Stimulated activated CD4-positive, alpha-beta T cell treated with anti-CD3 and anti-CD28 coated beads, Interleukin-2, amount 100 ng/mL, for 24 hours (primary cell): ENCODE data around the gene SELL.
"Not testable (repeated sequence)": the region's sequence is repeated elsewhere in the genome, so short reads cannot be mapped to it uniquely, and the experiment has no call there.

Experiments
- DNase-seq, 2 donors: peaks; one replicate each; pipeline ENCODE4 v3.0.0-alpha.2; 2020

Gene SELL

DNA sequence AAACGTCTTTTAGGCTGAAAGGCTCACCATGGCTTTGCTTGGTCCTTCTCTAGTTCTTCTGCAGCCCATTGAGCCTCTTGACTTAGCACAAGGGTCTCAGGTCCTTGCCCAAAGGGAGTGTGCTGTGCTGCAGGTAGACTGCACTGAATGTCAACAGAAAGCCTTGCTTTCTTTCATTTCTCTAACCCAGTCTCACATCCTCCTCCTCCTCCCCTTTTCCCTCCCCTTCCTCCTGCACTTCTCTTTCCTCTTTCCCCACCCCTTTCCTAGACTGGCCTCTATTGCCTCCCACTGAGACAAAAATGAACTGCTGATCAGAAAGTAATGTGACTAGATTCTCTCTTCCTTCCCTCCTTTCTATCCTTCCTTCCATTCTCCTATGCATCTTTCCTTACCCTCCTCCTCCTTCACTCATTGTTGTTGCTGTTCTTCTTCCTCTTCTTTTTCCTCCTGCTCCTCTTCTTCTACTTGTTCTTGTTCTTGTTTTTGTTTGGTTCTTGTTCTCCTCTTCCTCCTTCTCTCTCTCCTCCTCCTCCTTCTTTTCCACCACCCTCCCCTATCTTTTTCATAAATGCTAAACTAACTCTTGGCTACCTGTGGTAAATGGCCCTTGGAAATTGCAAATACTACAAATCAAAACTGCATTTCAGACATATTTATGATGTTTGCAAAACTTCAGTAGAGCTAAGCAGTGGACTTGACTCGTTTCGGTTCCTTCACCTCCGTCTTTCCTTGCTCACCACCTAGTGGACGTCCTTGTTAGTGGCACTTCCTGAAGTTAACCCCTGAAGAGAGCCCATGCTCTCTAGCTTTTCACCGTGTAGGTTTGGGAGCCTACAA, at the start of gene SELL:
TSS of gene SELL (minus strand) at position 152 of the 840 bp plus-strand sequence. CDS start at position 30, 122 bp downstream.
- DNase-seq = peak; percentile 74 to 75

DNA sequence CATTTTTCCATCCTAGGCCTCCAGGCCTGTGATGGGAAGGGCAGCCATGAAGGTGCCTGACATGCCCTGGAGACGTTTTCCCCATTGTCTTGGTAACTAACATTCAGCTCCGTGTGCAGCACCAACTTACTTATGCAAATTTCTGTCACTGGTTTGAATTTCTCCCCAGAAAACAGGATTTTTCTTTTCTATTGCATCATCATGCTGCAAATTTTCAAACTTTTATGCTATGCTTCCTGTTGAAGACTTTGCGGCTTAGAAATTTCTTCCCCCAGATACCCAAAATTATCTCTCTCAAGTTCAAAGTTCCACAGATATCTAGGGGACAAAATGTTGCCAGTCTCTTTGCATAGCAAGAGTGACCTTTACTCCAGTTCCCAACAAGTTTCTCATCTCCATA, 47.6 kb upstream of the SELL start:
- DNase-seq = no peak

DNA sequence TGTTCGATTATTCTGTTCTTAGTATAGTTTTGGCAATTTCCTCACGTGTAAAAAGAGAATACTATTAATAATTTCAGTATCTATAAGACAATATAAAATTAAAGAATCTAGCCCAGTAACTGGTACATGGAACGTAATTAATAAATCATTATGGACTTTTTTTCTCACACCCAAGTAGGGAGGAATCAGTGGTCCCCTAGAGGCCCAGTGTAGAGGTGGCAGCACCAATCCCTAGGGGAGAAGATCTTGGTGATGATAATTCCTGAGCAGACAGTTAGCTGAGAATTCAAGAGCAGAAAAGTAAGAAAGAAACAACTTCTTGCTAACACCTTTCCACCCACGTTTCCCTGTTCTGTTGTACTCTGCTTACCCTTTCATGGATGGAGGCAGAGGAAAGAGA, 42.1 kb upstream of the SELL start:
- no peak for DNase-seq

DNA sequence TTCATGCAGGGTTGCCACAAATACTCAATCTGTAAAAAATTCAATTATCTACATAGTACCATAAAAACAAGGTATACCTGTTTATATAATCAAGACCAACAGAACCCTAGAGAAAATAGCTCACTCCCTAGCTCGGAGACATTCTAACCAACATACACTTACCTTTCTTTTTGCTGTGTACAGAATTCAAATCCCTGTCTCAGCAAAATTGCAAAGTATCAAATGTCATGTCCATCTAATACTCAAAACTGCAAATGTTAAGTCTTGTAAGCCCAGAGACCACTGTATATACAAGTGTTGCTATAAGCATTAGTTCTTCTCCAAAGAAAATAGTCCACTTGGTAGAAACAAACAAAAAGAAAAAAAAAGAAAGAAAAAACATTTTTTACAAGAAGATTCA, 38.6 kb upstream of the SELL start:
- DNase-seq = no peak

DNA sequence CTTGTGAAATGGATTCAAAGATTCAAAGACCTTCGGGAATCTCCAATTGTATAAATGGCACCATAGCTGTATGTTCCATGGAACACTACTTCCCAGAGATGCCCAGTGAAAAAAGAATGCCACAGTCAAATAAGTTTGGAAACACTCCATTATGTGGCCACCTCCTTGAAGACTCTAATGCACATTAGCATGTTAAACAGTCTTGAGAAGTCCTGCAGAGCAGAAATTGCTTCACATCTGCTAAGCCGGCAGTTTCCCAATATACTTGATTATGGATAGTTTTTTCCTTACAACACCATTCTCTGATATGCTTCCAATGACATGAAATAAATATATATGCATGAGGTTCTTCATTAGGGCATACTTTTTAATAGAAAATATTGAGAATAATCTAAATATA, 35.1 kb upstream of the SELL start:
- no peak for DNase-seq

DNA sequence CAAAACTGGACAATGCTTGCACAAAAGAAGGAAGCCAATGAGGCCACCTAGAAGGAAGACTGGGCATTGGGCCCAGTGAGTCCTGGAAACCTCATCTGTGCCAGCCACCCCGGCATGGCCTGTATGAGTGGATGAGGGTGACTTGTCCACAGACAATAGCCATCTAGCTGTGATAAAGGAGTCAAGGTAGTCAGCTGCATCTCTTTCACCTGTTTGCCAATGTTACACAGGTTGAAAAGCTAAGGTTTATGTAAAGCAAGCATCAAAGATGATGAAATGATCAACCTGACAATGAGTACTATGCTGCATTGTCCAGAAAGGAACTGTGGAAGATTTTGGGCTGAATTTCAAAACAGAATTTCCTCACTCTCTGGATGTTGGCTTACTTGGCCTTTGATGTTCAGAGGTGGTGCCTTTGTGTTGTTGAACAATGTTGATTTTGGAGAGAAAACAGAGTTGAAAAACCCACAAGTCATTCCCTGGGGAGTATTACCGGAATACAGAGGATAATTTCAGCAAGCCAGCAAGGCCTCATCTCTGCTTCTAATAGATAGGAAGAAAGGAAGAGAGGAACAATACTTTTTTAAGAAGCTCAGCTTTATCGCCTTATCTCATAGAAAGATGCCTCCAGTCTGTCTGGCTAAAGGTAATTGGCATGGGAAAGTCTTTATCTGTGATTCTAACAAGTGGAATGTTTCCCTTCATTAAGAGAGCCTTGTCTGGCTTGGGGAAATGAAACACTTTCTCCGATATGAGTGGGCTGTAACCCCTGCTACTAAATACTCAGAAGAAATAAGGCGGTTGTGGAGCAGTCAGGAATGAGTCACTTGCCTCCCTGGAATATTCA, 33.8 kb upstream of the SELL start:
- DNase-seq = no peak

DNA sequence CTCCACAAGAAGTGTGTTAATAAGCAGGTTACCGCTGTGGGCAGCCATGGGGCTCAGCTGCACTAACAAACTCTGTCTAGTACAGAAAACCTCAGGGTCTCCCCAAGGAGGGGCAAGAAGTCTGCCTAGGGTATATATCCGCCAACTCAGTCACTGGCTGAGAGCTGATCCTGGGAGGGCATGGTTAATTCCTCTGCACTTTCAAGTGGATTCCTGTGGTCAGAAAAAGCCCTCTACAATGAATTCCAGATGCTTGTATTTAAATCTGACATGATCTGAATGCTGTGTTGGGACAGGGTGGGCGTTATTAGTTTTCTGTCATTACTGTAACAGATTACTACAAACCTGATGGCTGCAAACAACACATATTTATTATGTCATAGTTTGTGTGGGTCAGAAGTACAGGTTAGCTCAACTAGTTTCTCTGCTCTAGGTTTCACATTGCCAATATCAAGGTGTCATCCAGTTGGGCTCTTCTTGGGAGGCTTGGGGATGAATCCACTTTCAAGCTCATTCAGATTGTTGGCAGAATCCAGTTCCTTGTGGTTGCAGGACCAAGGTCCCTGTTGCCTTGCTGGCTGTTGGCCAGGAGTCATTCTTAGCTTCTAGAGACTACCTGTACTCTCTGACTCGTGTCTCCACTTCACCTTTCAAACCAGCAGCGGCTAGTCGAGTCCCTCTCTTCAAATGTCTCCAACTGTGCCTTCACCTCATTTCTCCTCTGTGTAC, 30.4 kb upstream of the SELL start:
- DNase-seq = no peak

DNA sequence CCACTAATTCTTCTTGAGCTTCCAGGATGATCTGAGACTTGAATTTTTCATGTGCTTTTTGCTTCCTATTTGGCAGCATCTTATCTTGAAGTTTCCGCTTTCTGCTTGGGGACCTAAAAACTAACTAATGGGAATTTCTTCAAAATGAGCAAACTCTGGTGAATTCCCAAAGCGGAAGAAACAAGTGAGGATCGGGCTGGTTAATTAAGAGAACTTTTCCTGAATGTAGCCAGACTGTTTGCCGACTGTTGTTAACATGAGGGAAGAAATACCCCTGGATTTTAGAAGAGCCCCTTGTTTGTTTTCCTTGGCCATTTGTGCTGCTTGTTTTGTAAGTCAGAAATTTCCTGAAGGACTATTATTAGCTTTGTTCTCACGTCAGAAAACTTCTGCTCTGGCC, 28.6 kb upstream of the SELL start:
- DNase-seq = no peak

DNA sequence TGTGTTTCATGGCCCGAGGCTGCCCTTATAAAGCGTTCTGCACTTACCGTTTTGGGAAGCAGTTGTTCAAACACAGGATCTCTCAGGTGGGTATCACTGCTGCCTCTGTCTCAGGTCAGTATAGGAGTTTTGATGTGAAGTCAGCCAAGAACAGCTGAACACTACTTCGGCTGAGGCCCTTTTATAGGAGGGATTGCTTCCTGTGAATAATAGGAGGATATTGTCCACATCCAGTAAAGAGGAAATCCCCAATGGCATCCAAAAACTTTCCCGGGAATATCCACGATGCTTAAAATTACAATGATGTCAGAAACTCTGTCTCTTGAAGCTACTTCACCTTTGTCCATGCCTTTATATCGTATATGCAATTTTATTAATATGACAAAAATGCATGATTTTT, 22.5 kb upstream of the SELL start, which contains the start of gene SELE:
TSS of gene SELE (minus strand) at position 156 of the 400 bp plus-strand sequence. CDS start 467 bp downstream, outside the sequence.
- DNase-seq = no peak

DNA sequence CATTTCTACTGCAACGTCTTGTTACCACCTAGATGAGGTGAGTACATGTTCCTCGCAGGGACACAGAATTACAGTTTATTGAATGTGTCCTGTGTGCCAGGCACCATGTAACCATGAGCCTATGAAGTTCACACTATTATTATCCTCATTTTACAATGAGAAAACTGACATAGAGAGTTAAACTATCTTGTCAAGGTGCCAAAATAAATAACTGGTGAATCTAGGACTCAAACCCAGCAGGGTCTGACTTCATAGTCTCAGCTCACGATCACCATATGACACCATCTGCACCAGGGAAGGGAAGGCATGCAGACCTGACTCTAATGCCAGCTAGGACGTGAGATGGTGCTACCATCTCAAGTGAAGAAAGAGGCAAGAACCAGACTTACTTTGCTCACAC, 20.0 kb upstream of the SELL start:
- DNase-seq = no peak

DNA sequence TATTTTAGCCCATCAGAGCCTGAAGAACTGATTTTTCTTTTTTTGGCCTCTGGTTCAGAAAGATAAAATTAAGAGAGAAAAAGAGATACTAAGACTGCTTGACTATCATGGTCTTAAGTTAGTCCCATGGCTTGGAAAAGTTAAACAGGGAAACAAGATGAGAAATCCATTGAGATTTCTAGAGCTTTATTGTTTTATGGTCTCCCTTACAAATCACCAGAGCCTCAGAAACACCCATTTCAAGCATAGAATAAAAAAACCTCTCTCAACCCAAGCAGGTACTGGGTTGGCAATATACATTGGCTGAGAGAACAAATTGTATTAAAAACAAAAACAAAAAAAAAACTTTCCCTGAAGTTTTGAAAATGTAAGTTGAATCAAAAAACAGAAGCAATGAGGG, 18.6 kb upstream of the SELL start:
- DNase-seq = no peak

DNA sequence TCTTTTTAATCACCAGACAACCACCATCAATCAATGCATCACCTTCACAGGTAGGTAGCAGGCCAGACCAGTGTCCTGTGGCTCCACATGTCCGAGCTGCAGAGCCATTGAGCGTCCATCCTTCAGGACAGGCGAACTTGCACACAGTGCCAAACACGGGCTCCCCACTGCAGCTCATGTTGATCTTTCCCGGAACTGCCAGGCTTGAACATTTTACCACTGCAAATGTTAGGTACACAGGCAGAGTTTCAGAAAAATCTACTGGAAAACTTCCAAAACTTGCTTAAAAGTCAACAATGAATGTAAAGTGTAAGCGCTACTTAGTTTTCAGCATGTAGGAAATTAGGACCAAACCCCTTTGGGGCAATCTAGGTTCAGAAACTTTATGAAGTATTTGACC, 15.9 kb upstream of the SELL start:
- DNase-seq = no peak

DNA sequence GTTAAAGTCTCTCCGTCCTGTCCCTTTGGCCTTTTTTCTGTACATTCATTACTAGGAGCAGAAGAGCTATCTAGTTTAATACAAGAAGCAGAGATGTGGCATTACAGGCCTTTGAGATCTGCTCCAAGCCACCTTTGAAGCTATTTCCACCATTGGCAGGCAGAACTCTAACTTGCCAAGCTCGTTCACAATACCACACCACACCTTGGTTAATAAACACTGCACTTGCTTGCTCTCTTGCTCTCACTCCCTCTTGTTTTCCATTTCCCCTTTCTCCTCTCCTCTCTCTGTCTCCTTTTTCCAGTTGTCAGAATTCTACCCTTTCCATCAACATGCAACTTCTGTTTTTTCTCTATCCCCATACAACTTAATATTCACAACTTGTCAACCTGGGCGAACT, 15.4 kb upstream of the SELL start:
- no peak for DNase-seq

DNA sequence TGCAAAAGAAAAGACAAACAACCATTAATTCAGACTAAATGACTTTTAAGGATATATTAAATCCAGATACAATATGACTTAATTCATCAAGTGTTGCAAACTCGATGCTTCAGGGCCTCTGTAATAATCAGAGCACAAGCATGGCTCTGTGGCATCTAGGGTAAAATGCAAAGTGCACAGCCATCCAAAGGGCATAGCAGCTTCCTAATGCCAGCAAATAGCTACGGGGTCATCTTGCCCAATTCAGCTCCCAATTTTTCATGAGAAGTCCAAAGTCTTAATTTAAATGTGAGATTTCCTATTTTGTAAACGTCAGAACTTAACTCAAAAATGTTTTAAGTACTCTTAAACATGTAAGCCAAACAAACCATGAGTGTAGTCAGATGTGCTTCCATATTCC, 14.5 kb upstream of the SELL start:
- DNase-seq = no peak

DNA sequence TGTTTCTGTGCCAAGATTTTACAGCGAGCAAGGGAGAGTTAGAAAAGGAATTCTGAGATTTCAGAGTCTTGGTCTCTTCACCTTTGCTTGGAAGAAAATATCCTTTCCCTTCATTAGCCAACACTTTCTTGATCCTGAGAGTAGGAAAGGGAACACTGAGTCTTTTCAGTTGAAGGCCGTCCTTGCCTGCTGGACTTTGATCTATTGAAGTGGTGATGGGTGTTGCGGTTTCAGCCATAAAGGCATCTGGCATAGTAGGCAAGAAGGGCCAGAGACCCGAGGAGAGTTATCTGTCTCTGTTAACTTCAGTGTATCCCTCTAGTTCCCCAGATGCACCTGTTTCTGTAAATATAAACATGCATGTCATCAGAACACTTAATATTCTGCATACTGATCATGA, 12.7 kb upstream of the SELL start:
- DNase-seq = no peak

DNA sequence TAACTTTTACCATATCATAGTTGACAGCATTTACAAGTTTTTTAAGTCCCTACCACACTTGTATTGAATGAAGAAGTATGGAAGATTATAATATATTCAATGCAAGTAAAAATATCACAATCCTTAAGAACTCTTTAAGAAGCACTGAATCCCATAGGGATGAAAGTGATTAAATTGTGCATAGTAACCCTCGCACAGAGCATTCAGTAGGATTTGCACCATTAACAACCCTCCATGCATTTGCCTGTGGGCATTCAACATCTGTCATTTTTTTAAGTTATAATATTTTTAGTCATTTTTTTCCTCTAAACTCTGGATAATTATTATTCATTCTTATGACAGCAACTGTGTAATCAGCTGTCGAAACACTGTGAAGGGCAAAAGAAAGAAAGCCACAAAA, 12.3 kb upstream of the SELL start:
- DNase-seq = no peak

DNA sequence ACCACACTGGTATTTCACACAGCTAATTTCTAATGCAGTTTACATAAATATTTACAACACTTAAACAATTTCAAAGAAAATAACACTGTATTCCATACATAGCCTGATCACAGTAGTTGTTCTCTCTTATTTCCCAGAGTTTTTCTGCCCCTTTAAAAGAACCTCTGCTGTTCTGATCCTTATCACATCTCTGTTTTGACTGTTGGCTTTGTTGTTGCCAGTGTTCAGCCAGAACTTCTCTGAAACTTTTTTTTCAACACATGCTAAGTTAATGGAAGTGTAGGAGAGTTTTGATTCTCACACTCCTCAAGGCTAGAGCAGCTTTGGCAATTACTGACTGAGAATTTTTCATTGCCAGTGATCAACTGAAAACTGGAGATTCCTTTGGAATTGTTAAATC, 11.4 kb upstream of the SELL start:
- DNase-seq = no peak

DNA sequence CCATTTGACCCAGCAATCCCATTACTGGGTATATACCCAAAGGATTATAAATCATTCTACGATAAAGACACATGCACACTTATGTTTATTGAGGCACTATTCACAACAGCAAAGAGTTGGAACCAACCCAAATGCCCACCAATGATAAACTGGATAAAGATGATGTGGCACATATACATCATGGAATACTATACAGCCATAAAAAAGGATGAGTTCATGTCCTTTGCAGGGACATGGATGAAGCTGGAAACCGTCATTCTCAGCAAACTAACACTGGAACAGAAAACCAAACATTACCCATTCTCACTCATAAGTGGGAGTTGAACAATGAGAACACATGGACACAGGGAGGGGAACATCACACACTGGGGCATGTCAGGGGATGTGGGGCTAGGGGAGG, 3.7 kb upstream of the SELL start:
- not testable (repeated sequence) for DNase-seq

DNA sequence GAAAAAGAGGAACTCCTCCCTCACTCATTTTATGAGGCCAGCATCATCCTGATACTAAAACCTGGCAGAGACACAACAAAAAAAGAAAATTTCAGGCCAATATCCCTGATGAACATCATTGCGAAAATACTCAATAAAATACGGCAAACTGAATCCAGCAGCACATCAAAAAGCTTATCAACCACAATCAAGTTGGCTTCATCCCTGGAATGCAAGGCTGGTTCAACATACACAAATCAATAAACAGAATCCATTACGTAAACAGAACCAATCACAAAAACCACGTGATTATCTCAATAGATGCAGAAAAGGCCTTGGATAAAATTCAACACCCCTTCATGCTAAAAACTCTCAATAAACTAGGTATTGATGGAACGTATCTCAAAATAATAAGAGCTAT, 1.7 kb upstream of the SELL start:
- not testable (repeated sequence) for DNase-seq

DNA sequence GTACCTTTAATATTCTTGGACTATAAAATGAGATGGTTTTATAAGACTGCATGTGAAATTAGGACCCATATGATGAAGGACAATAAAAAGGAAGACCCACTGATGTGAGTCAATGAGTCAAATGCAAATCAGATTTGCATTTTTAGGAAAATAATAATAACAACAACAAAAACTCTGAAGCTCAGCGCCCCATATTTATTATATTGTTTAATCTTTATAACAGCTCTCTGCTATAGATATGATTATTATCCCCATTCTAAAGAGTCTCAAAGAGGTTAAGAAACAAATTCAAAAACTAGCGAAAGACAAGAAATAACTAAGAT, 850 bp upstream of the SELL start:
- no peak for DNase-seq

DNA sequence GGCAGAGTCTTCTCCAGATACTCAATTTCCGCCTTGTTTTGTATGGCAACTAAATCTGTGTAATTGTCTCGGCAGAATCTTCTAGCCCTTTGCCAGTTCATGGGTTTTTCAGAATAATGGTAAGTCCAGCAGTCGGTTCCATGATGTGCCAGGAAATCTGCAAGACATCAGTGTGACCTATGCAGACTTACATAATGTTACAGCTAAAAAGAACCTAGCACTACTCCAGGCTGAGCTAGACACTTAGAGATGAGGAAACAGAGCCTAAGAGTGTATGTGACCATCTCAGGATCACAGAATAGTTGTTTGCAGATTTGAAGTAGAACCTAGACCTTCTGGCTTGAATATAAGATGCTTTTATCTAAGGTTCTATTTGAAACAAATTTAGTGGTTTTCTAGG, 2.8 kb downstream of the SELL start:
- DNase-seq = no peak

DNA sequence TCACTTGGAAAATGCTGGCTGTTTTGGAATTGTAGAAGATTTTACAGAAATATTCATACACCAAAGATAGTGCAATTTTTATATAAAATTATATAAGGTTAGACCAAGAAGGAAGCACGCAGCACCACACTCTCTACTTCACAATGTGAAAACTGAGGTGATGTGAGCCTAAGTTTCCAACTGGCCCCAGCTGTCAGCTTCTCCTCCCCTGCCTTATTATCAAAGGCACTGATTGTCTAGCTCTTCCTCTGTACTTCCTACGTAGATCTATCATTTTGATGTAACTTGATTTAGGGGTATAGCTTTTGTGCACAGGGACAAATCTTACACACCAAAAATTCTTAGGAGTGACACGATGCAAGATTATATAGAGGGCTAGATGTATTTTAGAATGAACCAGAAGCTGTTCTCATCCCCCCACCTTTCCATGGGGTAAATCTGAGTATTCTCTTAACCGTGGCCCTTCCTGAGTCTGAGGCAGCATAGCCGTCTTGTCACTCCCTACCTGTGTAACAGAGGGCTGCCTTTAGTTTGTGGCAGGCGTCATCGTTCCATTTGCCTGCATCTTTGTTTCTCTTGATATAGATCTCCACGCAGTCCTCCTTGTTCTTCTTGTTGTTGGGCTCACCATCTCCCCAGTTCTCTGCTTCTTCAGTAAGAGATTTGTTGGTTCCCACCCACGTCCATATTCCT, 3.4 kb downstream of the SELL start:
- DNase-seq = no peak

DNA sequence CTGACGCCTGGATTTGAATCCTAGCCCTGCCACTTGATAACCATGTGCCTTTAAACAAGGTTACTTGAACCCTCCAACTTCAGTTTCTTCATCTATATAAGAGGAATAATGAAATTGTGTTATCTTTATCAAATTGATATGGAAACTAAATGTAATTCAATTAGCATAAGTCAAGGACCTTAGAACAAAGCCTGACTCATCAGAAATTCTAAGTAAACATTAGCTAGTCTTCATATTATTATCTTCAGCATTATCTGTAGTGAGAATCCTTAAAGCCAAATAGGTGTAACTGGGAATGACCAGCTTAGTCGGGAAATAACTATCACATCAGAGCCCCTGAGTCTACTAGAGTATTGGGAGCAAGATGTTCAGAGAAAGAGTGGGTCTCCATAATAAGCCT, 6.6 kb downstream of the SELL start:
- DNase-seq = no peak
